Stimulated activated effector memory CD8-positive, alpha-beta T cell treated with anti-CD3 and anti-CD28 coated beads, Interleukin-12 subunit alpha, Interleukin-12 subunit beta, amount 100 ng/mL, for 72 hours (primary cell): ENCODE data around the gene GPR17.

Experiments
- ATAC-seq: fragments of 150-1000 bp; cut with Tn5 transposase; 2 replicates; pipeline ENCODE4 v1.10.0; 2021
- DNase-seq, 2 donors: peaks; one replicate each; pipeline ENCODE4 v3.0.0; 2021 to 2022; ENCODE audit warnings: low spot score in 2 of 2
- H3K27ac Mint-ChIP-seq: one replicate; pipeline ENCODE4 v1.8.0; 2022; ENCODE audit warnings: mild to moderate bottlenecking, mixed read lengths
- H3K36me3 Mint-ChIP-seq: one replicate; pipeline ENCODE4 v1.8.0; 2022; ENCODE audit warnings: mild to moderate bottlenecking, mixed read lengths
- H3K4me1 Mint-ChIP-seq: one replicate; pipeline ENCODE4 v1.8.0; 2022; ENCODE audit warnings: mixed read lengths
- H3K4me3 Mint-ChIP-seq: one replicate; pipeline ENCODE4 v1.8.0; 2022; ENCODE audit warnings: mild to moderate bottlenecking, mixed read lengths
- H3K9me3 Mint-ChIP-seq: one replicate; pipeline ENCODE4 v1.8.0; 2022; ENCODE audit warnings: mixed read lengths

GPR17 gene

GRCh38 chr2:127645395-127646291, at the start of gene GPR17:
TSS of gene GPR17 (plus strand) at chr2:127646153. CDS start at chr2:127650736, 4,583 bp downstream.
- no peaks in the 10 kb centered on the region for H3K9me3 Mint-ChIP-seq

GRCh38 chr2:127596311-127597045, 49.5 kb upstream of the GPR17 start:
- Mint-ChIP-seq H3K27ac (no peak overlapping the region), H3K9me3 (no peaks in the 10 kb centered on the region)

More at GRCh38 chr2:127645395-127646291, at the start of gene GPR17:
- Mint-ChIP-seq H3K27ac (no peak within 1 kb of the TSS), H3K36me3 (no peaks in the 10 kb centered on the region), H3K4me3 (no peak within 1 kb of the TSS), H3K4me1 (peaks cover 16% of the 10 kb centered on the region)
- ATAC-seq (no peak), DNase-seq (no peak)

GRCh38 chr2:127597046-127597983, 48.6 kb upstream of the GPR17 start:
- ATAC-seq, result no peak

More at GRCh38 chr2:127596311-127597045, 49.5 kb upstream of the GPR17 start:
- no peak overlapping the region for H3K4me3 Mint-ChIP-seq
- no peaks in the 10 kb centered on the region for H3K4me1 Mint-ChIP-seq
- DNase-seq (no peak), ATAC-seq (no peak)
- H3K36me3 Mint-ChIP-seq, result no peaks in the 10 kb centered on the region

GRCh38 chr2:127597984-127598380, 48.0 kb upstream of the GPR17 start:
- H3K9me3 Mint-ChIP-seq, result peaks cover 4% of the 10 kb centered on the region
- no peaks in the 10 kb centered on the region for H3K4me1 Mint-ChIP-seq
- no peak overlapping the region for H3K27ac Mint-ChIP-seq
- no peak overlapping the region for H3K4me3 Mint-ChIP-seq
- DNase-seq (no peak), ATAC-seq (no peak)
- no peaks in the 10 kb centered on the region for H3K36me3 Mint-ChIP-seq

More at GRCh38 chr2:127597046-127597983, 48.6 kb upstream of the GPR17 start:
- no peak overlapping the region for H3K4me3 Mint-ChIP-seq
- no peak overlapping the region for H3K27ac Mint-ChIP-seq
- DNase-seq, result no peak
- H3K36me3 Mint-ChIP-seq, result no peaks in the 10 kb centered on the region
- peaks cover 4% of the 10 kb centered on the region for H3K9me3 Mint-ChIP-seq
- no peaks in the 10 kb centered on the region for H3K4me1 Mint-ChIP-seq

- H3K4me1 Mint-ChIP-seq, result no peaks in the 10 kb centered on the region
- ATAC-seq, result no peak
These were observed 47.2 kb upstream of the GPR17 start for GRCh38 chr2:127598711-127599110.

GRCh38 chr2:127599211-127599610, 46.7 kb upstream of the GPR17 start:
- H3K36me3 Mint-ChIP-seq, result no peaks in the 10 kb centered on the region
- no peak for DNase-seq
- no peak overlapping the region for H3K4me3 Mint-ChIP-seq
- no peaks in the 10 kb centered on the region for H3K4me1 Mint-ChIP-seq
- no peak overlapping the region for H3K27ac Mint-ChIP-seq
- ATAC-seq, result no peak
- H3K9me3 Mint-ChIP-seq, result peaks cover 4% of the 10 kb centered on the region

More at GRCh38 chr2:127598711-127599110, 47.2 kb upstream of the GPR17 start:
- no peak overlapping the region for H3K4me3 Mint-ChIP-seq
- H3K27ac Mint-ChIP-seq, result no peak overlapping the region
- H3K36me3 Mint-ChIP-seq, result no peaks in the 10 kb centered on the region
- peaks cover 4% of the 10 kb centered on the region for H3K9me3 Mint-ChIP-seq
- no peak for DNase-seq

- no peak for DNase-seq
- no peaks in the 10 kb centered on the region for H3K36me3 Mint-ChIP-seq
- ATAC-seq, result no peak
- no peaks in the 10 kb centered on the region for H3K4me1 Mint-ChIP-seq
- no peak overlapping the region for H3K4me3 Mint-ChIP-seq
- H3K9me3 Mint-ChIP-seq, result peaks cover 4% of the 10 kb centered on the region
- H3K27ac Mint-ChIP-seq, result no peak overlapping the region
These were observed 41.0 kb upstream of the GPR17 start for GRCh38 chr2:127604986-127605385.

GRCh38 chr2:127605691-127606263, 40.2 kb upstream of the GPR17 start:
- ATAC-seq (no peak), DNase-seq (no peak)
- no peak overlapping the region for H3K4me3 Mint-ChIP-seq
- peaks cover 4% of the 10 kb centered on the region for H3K9me3 Mint-ChIP-seq
- no peak overlapping the region for H3K27ac Mint-ChIP-seq
- H3K4me1 Mint-ChIP-seq, result no peaks in the 10 kb centered on the region
- no peaks in the 10 kb centered on the region for H3K36me3 Mint-ChIP-seq

- Mint-ChIP-seq H3K36me3 (no peaks in the 10 kb centered on the region), H3K4me1 (no peaks in the 10 kb centered on the region), H3K9me3 (peaks cover 7% of the 10 kb centered on the region), H3K4me3 (no peak overlapping the region), H3K27ac (no peak overlapping the region)
- DNase-seq (no peak), ATAC-seq (no peak)
These were observed 39.1 kb upstream of the GPR17 start for GRCh38 chr2:127606625-127607398.

- no peak overlapping the region for H3K4me3 Mint-ChIP-seq
- peaks cover 3% of the 10 kb centered on the region for H3K9me3 Mint-ChIP-seq
- no peak for DNase-seq
- ATAC-seq, result no peak
- no peak overlapping the region for H3K27ac Mint-ChIP-seq
- H3K36me3 Mint-ChIP-seq, result no peaks in the 10 kb centered on the region
- H3K4me1 Mint-ChIP-seq, result no peaks in the 10 kb centered on the region
These were observed 38.5 kb upstream of the GPR17 start for GRCh38 chr2:127607399-127607908.

GRCh38 chr2:127608061-127609030, 37.6 kb upstream of the GPR17 start:
- no peak overlapping the region for H3K27ac Mint-ChIP-seq
- H3K4me3 Mint-ChIP-seq, result no peak overlapping the region
- H3K36me3 Mint-ChIP-seq, result no peaks in the 10 kb centered on the region
- H3K4me1 Mint-ChIP-seq, result no peaks in the 10 kb centered on the region
- no peak for ATAC-seq
- H3K9me3 Mint-ChIP-seq, result peaks cover 7% of the 10 kb centered on the region
- DNase-seq, result no peak

- Mint-ChIP-seq H3K4me1 (no peaks in the 10 kb centered on the region), H3K9me3 (peaks cover 8% of the 10 kb centered on the region), H3K4me3 (no peak overlapping the region), H3K36me3 (no peaks in the 10 kb centered on the region), H3K27ac (no peak overlapping the region)
- ATAC-seq (no peak), DNase-seq (no peak)
These were observed 36.8 kb upstream of the GPR17 start for GRCh38 chr2:127609031-127609751.
